HCT116 (cell line): ENCODE measurements around the gene SLIT1. TPM values are rescaled to one million over a fixed set of nuclear protein-coding genes. Genes with fewer than 3 reads are reported as not detected.

Experiments used
- ATAC-seq: fragments of 200-7000 bp; cut with Tn5 transposase; 2 replicates; pipeline ENCODE4 v1.9.1; 2020; ENCODE audit warnings: mild to moderate bottlenecking, moderate library complexity
- BruUV-seq: library from RNA; stranded (reverse); fragments of 400-500 nt; replicated peaks from 2 replicates; lab custom pipeline; 2021; lab: Mats Ljungman, UMichigan
- CTCF ChIA-PET: fragments of 300-600 bp; sonication (Branson Sonifier 250); formaldehyde crosslinking; loops from one replicate; lab custom pipeline; 2021; ENCODE audit warnings: antibody characterized with exemption; lab: Charles Lee
- POLR2A ChIA-PET: fragments of 300-600, 350-600 bp; sonication (Branson Sonifier 250); formaldehyde crosslinking; loops from one replicate; lab custom pipeline; 2021; ENCODE audit warnings: antibody characterized with exemption; lab: Charles Lee
- RAD21 ChIA-PET, 2 experiments: fragments of 300-600 bp; sonication (Branson Sonifier 250); formaldehyde crosslinking; loops; one replicate each; lab custom pipeline; 2023; ENCODE audit warnings: low total read pairs in 2 of 2; ENCODE audit not compliant: uncharacterized antibody in 2 of 2, unreplicated experiment in 2 of 2, low non-redundant PET in 1 of 2; lab: Charles Lee
- DNase-seq: peaks from one replicate; pipeline ENCODE4 v3.0.0-alpha.2; 2010; ENCODE audit warnings: low read depth, low spot score
- H2AFZ ChIP-seq: fragments of 200-600 bp; shearing (Covaris generic), sonication (generic); 2 replicates; pipeline ENCODE4 v1.6.1; 2017; ENCODE audit warnings: low read depth, mixed run types, mixed read lengths, antibody characterized with exemption, low read length; ENCODE audit not compliant: poor library complexity, severe bottlenecking
- H3K27ac ChIP-seq: 2 replicates; pipeline ENCODE4 v1.5.1; 2012; ENCODE audit warnings: low read depth, low read length
- H3K27me3 ChIP-seq: fragments of 200-600 bp; sonication (generic); 2 replicates; pipeline ENCODE4 v1.6.1; 2016; ENCODE audit warnings: mixed run types, low read length, mixed read lengths; ENCODE audit not compliant: insufficient read depth
- H3K36me3 ChIP-seq, 2 experiments: fragments of 200-500 bp in 1 of 2; fragments of 200-600 bp in 1 of 2; sonication (Bioruptor generic) in 1 of 2; sonication (generic) in 1 of 2; 2 replicates each; pipeline versions ENCODE4 v1.5.1 to v1.6.1; 2014 to 2016; ENCODE audit warnings: low read length in 2 of 2, inconsistent platforms in 1 of 2, mixed read lengths in 1 of 2, mixed run types in 1 of 2; ENCODE audit not compliant: insufficient read depth in 2 of 2, control insufficient read depth in 1 of 2
- H3K4me1 ChIP-seq, 2 experiments: fragments of 200-600 bp in 1 of 2; sonication (generic) in 1 of 2; 2 replicates each; pipeline versions ENCODE4 v1.5.1 to v1.6.1; 2012 to 2017; ENCODE audit warnings: low read length in 2 of 2, inconsistent platforms in 1 of 2, mild to moderate bottlenecking in 1 of 2, mixed read lengths in 1 of 2, mixed run types in 1 of 2, moderate library complexity in 1 of 2; ENCODE audit not compliant: insufficient read depth in 2 of 2, control insufficient read depth in 1 of 2
- H3K4me2 ChIP-seq: fragments of 200-600 bp; sonication (generic); 2 replicates; pipeline ENCODE4 v1.6.1; 2017; ENCODE audit warnings: mixed run types, low read length, mixed read lengths
- H3K4me3 ChIP-seq, 2 experiments: fragments of 200-600 bp in 1 of 2; sonication (generic) in 1 of 2; replicated peaks in 1 of 2; 2 replicates each; pipeline ENCODE4 v1.5.1; 2011 to 2016; ENCODE audit warnings: low read length in 2 of 2, control low read depth in 1 of 2, low read depth in 1 of 2, mild to moderate bottlenecking in 1 of 2, mixed read lengths in 1 of 2, mixed run types in 1 of 2
- H3K79me2 ChIP-seq: fragments of 200-600 bp; sonication (generic); 2 replicates; pipeline ENCODE4 v1.6.1; 2017; ENCODE audit warnings: mild to moderate bottlenecking, mixed run types, low read length, moderate library complexity, mixed read lengths; ENCODE audit not compliant: insufficient read depth
- H3K9ac ChIP-seq: fragments of 200-600 bp; sonication (generic); 2 replicates; pipeline ENCODE4 v1.6.1; 2016; ENCODE audit warnings: low read length, mixed read lengths
- H3K9me2 ChIP-seq: fragments of 200-600 bp; sonication (generic), shearing (Covaris generic); 2 replicates; pipeline ENCODE4 v1.6.1; 2017; ENCODE audit warnings: mixed run types, mild to moderate bottlenecking, moderate library complexity; ENCODE audit not compliant: insufficient read depth
- H3K9me3 ChIP-seq, 2 experiments: fragments of 200-500 bp in 1 of 2; fragments of 200-600 bp in 1 of 2; sonication (Bioruptor generic) in 1 of 2; sonication (generic) in 1 of 2; 2 replicates each; pipeline ENCODE4 v1.6.1; 2014 to 2017; ENCODE audit warnings: low read length in 2 of 2, mixed read lengths in 2 of 2, inconsistent platforms in 1 of 2, low read depth in 1 of 2, mild to moderate bottlenecking in 1 of 2, mixed run types in 1 of 2, moderate library complexity in 1 of 2; ENCODE audit not compliant: control insufficient read depth in 1 of 2, insufficient read depth in 1 of 2
- H4K20me1 ChIP-seq: fragments of 200-600 bp; sonication (generic), shearing (Covaris generic); 2 replicates; pipeline ENCODE4 v1.6.1; 2017; ENCODE audit warnings: mixed run types, mild to moderate bottlenecking, moderate library complexity; ENCODE audit not compliant: insufficient read depth
- CTCF ChIP-seq, 3 experiments: fragments of 200-600 bp in 1 of 3; sonication (generic) in 1 of 3; IDR thresholded peaks in 2 of 3; conservative IDR thresholded peaks in 1 of 3; 2 replicates each; pipeline ENCODE4 v1.5.1; 2012 to 2017; ENCODE audit warnings: low read depth in 2 of 3, low read length in 2 of 3, antibody characterized with exemption in 1 of 3, borderline replicate concordance in 1 of 3, control low read depth in 1 of 3, mild to moderate bottlenecking in 1 of 3, mixed read lengths in 1 of 3, mixed run types in 1 of 3, moderate library complexity in 1 of 3; ENCODE audit not compliant: insufficient read depth in 1 of 3
- ELF1 ChIP-seq: IDR thresholded peaks from 2 replicates; pipeline ENCODE4 v1.6.1; 2012; ENCODE audit warnings: low read depth, borderline replicate concordance
- EZH2 ChIP-seq: fragments of 200-600 bp; sonication (generic); IDR thresholded peaks from 2 replicates; pipeline ENCODE4 v1.6.1; 2017; ENCODE audit warnings: antibody characterized with exemption, mixed run types
- FOSL1 ChIP-seq: IDR thresholded peaks from 2 replicates; pipeline ENCODE4 v1.6.1; 2012; ENCODE audit warnings: low read depth
- RAD21 ChIP-seq: IDR thresholded peaks from 2 replicates; pipeline ENCODE4 v1.6.1; 2012; ENCODE audit warnings: low read depth, mild to moderate bottlenecking
- REST ChIP-seq: IDR thresholded peaks from 2 replicates; pipeline ENCODE4 v1.6.1; 2012; ENCODE audit warnings: low read depth
- SIN3A ChIP-seq: IDR thresholded peaks from 2 replicates; pipeline ENCODE4 v1.6.1; 2012; ENCODE audit warnings: low read depth
- SP1 ChIP-seq: IDR thresholded peaks from 2 replicates; pipeline ENCODE4 v1.6.1; 2012; ENCODE audit warnings: low read depth
- TCF7L2 ChIP-seq: IDR thresholded peaks from 2 replicates; pipeline ENCODE4 v1.7.0; 2011; ENCODE audit warnings: borderline replicate concordance, inconsistent platforms; ENCODE audit not compliant: insufficient read depth, insufficient read length; ENCODE audit errors: extremely low read depth
- ZBTB33 ChIP-seq: IDR thresholded peaks from 2 replicates; pipeline ENCODE4 v1.6.1; 2011; ENCODE audit warnings: mild to moderate bottlenecking, low read length, moderate library complexity; ENCODE audit not compliant: insufficient replicate concordance; ENCODE audit errors: extremely low read depth
- intact Hi-C: fragments of 100-400 bp; cut with micrococcal nuclease; formaldehyde crosslinking; loops from 2 replicates; pipeline ENCODE4 v1.10.0; 2022
- total RNA-seq: library from RNA; stranded (reverse); gene quantifications from one replicate; pipeline ENCODE4 v1.2.1, GENCODE V29; 2021; ENCODE audit not compliant: unreplicated experiment

The SLIT1 gene
- total RNA-seq, 1 experiment from 2014 or later, result 0.42 TPM

GRCh38 chr10:97140049-97140846 is 45.5 kb downstream of the SLIT1 start:
- Histone ChIP-seq H3K36me3 (no peaks in the 10 kb centered on the region), H3K79me2 (no peaks in the 10 kb centered on the region), H3K27me3 (peaks cover 6% of the 10 kb centered on the region; the same call in 1 of the 2 replicates), H2AFZ (no peak overlapping the region), H3K9me3 (no peaks in the 10 kb centered on the region), H3K9me2 (no peaks in the 10 kb centered on the region), H3K9ac (no peak overlapping the region), H4K20me1 (no peaks in the 10 kb centered on the region), H3K4me1 (peaks cover 3 to 9% of the 10 kb centered on the region in 2 experiments; a peak in 1 of 4 replicates), H3K4me3 (no peak overlapping the region), H3K4me2 (no peak overlapping the region), H3K27ac (no peak overlapping the region)
- no peak for DNase-seq
- ChIA-PET CTCF (interaction anchor here (2.2 kb wide), 1 partner anchor 70 kb away, joined by 7 read pairs; no protein-coding TSS in a partner anchor), POLR2A (no interaction called here), RAD21 (no interaction called here)
- ATAC-seq, result no peak
- no TSS peak for BruUV-seq
- no peak for TF ChIP-seq ZBTB33
- peak; percentile 56 for TF ChIP-seq TCF7L2
- intact Hi-C loops, result no loop called here

- Histone ChIP-seq H3K4me1 (peaks cover 3 to 9% of the 10 kb centered on the region in 2 experiments; a peak in 1 of 4 replicates), H3K9me3 (no peaks in the 10 kb centered on the region), H3K4me3 (no peak overlapping the region), H2AFZ (no peak overlapping the region), H3K9ac (no peak overlapping the region), H3K4me2 (no peak overlapping the region), H3K79me2 (no peaks in the 10 kb centered on the region), H3K27me3 (peaks cover 6% of the 10 kb centered on the region; the same call in 1 of the 2 replicates), H3K9me2 (no peaks in the 10 kb centered on the region), H3K27ac (no peak overlapping the region), H4K20me1 (no peaks in the 10 kb centered on the region), H3K36me3 (no peaks in the 10 kb centered on the region)
- intact Hi-C loops, result loop anchor here (2.0 kb wide), 1 partner anchor 57 kb away; no protein-coding TSS in a partner anchor
- no peak for ATAC-seq
- no peak for DNase-seq
- POLR2A ChIA-PET, result no interaction called here
- RAD21 ChIA-PET, result no interaction called here
- BruUV-seq, result no TSS peak
- CTCF ChIA-PET, result interaction anchor here (2.2 kb wide), 1 partner anchor 70 kb away, joined by 7 read pairs; no protein-coding TSS in a partner anchor
- TF ChIP-seq TCF7L2 (no peak), SIN3A (no peak), EZH2 (no peak), FOSL1 (no peak), ELF1 (no peak), REST (no peak), RAD21 (no peak), SP1 (no peak), CTCF (IDR thresholded peaks at IDR 0.05 in 2 of 3, conservative IDR thresholded peaks at IDR 0.05 in 1 of 3; ENCODE audit: borderline replicate concordance in 1 of 3, insufficient read depth in 1 of 3, low read depth in 2 of 3, low read length in 2 of 3) (no peak)
Measured at GRCh38 chr10:97139651-97140048, 46.1 kb downstream of the SLIT1 start.
